COLO668 (cell line): ENCODE results near the gene KSR1.
A peak's percentile ranks its signal among the peaks of the same experiment; 100 is the strongest.

ENCODE experiments used
- DNase-seq: peaks from one replicate; lab custom pipeline; 2025; ENCODE audit not compliant: unreplicated experiment; lab: John Stamatoyannopoulos, UW

The KSR1 gene

DNA sequence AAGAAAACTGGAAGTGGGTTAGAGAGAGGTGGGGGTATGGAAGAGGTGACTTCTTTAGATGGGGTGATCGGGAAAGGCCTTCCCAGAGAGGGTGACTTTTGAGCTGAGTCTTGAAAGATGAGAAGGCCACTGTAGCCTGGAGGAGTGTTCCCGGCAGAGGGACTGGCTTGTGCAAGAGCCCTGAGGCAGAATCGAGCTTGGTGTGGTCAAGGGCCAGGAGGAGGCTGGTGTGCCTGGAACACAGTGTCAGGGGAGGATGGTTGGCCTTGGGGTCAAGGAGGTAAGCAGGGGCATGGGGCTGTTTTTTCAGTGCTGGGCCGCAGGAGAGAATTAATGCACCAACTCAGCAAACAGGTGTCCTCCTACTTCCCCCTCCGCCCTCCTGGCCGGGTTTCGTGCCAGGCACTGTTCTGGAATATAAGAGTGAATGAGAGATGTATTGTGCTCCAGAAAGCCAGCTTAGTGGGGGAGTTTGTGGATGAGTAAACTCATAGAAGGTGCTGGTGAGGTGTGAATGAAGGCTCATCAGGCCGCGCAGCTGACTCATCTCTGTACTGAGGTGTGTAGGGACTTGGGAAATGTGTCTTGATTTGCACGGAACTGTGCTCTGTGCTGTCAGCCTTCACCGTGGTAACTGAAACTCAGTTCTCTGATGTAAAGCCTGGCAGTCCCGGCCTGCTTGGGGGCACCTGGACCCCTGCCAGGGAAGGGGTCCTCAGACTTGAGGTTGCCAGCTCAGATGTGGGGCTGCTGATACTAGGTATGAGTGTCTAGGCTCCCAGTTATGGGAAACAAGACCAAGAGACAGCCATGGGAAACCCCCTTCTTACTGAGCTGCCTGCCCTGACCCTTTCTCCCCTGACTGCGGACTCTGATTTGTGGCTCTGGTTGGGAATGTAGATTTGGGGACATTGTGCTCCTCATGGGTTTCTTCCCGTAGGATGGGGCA, 15.3 kb downstream of the KSR1 start:
- no peak for DNase-seq

DNA sequence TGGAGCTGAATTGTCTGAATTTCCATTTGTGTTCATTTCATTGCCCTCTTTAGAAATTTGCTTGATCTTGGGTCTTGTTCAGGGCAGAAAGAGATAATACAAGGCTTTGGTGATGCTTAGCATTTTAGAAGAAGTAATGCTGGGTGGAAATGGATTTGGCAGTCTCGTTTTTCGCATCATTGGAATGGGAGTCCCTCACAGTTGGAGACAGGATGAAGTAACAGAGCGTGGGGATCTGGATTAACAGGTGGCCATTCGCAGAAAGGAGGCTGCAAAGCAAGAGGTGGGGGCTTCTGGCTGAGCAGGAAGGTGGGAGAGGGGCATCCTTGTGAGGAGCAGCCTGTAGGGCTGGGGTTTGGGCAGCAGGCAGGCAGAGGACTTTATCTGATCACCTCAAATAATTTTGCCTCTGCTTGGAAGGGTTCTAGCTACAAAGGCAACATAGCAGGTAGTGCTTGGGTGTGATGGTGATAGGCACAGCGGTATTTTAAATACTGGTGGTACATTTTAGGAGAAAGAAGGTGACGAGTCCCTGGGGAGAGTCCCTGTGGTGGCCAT, 17.0 kb downstream of the KSR1 start:
- DNase-seq = no peak

DNA sequence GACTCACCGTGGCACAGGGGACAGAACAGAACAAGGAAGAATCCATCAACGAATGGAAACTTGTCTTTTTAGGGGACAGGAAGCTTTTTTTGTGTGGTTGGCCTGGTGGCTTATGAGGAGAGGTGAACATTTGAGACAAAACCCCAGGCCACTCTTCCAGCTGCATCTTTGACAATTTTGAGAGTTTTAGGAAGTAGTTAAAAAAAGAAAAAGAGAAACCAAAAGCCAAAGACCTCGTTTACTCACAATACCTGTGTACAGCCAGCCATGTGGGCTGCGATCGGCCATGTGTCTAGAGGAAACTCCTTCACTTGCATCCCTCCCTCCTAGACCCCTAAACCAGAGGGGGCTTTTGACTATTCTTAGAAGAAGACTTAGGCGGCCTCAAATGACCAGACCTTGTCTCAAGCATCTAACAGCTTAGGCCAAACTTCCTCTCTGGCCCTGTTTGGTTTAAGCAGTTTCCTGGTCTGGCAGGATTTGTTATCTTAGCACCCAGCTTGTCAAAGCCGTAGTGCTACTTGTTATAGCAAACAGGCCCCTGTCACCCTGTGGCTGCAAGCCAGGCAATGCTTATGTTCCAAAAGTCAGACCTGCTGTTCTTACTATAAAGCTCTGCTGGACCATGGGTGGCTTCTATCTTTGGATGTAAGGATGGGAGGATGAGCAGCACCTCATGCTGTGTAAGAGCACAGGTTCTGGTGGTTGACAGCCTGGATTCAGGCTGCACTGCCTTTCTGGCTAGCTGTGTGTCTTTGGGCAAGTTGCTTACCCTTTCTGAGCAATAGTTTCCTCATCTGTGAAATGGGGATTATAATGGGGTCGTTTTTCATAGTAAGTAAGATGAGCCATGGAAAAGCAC, 17.7 kb downstream of the KSR1 start:
- no peak for DNase-seq

DNA sequence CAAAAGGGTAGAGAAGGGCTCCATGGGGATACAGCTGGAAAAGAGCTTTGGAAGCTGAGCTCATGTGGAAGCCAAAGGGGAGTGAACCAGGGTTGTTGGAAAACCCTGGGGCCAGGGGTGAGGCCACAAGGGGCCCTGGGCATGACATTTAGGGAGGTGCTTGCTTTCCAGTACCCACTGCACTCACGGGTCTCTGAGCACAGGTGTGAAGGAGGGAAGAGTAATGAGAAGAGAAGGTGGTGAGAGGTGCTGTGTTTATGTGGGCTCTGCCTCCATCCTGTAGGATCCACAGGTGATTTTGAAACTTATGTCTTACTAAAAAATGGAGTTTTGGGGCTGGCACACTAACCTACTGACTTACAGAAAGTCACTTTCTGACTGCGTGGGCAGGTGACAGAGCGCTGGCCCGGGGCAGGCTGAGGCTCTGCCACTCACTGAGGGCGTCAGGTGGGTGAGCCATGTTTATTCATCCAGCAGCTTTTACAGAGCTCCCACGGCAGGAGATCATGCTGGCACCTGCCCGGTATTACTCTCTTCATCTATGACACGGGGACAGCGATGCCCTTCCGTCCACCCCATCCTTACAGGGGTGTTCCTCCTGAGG, 18.9 kb downstream of the KSR1 start:
- DNase-seq = peak; percentile 0

DNA sequence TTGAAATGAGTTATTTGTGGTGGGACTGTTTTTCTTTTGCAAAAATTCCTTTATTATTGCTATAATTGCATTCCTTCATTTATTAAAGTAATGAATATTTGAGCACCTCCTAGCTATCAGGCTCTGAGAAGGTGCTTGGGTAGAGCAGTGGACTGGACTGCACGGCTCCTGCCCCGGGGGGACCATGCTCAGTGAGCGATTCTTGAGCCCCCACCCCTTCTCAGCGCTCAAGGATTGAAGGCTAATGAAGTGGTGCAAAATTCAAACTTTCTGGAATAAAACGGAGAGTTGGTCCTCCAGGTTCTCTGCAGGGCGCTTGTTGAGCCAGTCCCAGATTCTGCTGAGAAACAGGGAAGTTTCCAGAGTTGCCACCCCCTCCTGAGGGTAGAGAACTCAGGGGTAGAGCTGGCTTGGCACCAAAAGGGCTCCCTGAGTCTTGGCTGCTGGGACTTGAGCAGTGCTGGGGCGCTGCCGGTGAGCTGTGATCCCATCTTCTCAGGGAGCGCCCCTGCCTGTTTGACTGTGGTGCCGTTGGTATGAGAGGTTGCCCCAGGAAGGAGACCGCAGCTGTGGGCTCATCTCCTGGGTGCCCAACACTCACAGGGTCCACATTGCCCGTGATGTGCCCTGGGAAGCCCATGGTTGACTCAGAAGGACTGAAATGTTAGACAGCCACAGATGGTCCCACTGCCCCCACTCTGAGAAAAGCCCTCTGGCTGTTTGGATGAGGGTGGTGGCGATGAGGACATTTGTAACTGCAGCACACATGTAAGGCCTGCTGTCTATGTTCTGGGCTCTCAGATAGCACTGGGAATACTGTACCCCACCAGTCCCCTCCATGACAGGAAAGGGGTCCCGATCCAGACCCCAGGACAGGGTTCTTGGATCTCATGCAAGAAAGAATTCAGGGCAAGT, 20.0 kb downstream of the KSR1 start:
- no peak for DNase-seq

DNA sequence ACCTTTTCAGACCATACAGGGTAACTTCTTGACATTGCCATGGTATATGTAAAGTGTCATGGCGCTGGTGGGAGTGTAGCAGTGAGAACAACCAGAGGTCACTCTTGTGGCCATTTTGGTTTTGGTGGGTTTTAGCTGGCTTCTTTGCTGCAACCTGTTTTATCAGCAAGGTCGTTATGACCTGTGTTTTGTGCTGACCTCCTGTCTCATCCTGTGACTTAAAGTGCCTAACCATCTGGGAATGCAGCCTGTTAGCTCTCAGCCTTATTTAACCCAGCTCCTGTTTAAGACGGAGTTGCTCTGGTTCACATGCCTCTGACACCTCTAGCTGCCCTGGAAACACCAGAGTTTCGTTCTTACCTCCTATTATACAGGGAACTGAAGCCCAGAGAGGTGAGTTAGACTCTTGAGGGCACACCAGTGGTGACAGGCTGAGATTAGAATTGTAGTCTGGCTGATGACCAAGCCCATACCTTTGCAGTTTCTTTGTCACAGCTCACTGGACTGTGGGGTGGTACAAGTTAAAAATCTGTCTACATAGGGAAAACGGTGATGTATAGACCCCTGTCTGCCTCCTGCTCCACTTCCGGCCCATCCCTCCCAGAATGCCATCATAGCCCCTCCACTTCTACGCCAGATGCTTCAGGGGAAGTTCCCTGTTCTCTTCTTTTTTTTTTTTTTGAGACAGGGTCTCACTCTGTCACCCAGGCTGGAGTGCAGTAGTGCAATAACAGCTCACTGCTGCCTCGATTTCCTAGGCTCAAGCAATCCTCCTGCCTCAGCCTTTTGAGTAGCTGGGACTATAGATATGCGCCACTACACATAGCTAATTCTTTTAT, 21.0 kb downstream of the KSR1 start:
- no peak for DNase-seq

DNA sequence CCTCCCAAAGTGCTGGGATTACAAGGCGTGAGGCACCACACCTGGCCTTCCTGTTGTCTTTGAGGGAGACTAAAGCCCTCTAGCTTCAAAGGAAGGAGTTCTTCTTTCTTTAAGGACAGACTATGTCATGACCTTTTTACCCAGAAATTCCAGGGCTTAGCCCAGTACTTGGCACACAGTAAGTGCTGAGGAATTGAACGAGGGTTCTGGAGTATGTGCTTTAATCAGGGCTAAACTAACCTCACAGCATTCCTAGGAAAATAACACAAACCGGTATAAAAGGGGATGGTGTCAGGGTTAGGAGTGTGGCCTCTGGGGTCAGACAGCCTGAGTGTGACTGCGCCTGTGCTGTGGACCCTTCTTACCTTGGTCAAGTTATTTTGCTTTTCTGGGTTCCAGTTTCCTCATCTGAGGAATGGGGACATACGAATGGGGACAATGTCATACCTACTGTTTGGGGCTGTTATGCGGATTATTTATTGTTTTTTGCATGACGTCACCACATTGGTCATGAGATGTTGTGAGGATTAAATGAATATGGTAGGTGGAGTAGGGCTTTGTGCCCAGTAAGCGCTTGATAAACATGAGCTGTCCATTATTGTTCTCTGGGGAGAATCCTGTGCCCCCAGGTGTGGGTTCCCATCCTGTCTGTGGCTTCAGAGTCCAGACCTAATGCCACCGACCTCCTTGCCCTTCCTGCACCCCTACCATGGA, 21.9 kb downstream of the KSR1 start:
- DNase-seq = no peak

DNA sequence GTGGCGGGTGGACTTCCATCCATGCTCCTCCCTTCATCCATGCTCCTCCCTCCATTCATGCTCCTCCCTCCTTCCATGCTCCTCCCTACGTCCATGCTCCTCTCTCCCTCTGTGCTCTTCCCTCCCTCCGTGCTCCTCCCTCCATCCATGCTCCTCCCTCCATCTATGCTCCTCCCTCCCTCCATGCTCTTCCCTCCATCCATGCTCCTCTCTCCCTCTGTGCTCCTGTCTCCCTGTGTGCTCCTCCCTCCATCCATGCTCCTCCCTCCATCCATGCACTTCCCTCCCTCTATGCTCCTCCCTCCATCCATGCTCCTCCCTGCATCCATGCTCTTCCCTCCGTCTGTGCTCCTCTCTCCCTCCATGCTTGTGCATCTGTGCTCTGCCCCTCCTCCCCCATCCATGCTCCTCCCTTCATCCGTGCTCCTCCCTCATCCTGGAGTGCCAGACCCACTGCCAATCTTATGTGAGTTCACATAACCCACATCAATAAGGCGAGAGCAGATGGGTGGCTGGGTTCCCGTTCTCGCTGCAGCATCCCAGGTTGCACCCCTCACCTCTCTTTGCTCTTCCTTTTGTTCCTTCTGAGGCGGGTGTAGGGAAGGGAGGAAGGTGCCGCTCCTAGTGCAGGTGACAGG, 22.8 kb downstream of the KSR1 start:
- DNase-seq = no peak

DNA sequence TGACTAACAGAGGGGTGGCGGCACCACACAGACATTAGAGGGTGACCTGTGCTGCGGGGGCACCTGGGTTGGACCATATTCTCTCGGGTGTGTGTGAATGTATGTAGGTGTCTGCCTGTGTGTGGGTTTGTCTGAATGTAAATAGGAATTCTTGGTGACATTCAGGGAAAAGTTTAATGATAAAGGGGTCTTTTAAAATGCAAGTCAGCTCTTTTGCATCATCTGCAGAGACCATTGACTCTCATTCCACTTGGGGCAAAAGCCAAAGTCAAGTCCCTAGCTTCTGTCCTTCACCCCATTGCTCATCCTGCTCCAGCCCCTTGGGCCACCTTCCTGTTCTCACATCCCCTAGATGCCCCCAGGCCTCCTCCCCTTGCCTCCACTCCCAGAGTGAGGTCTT, 23.6 kb downstream of the KSR1 start:
- no peak for DNase-seq

DNA sequence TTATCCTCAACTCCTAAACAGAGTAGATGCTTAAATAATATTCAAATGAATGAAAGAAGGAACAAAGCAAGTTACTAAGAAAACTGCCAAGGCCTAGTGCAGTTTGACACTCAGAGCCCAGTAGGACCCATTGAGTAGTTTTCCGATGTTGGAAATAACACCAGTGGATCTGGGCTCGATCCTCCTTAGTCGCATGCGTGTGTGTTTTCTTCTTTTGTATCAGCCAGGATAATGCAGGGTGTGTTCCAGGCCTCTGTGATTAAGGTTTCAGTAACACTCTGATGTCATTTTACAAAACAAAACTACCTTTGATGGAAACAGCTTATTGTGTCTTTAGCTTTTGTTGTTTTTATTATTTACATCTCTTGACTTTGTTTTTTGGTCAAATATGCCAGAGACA, 24.5 kb downstream of the KSR1 start:
- no peak for DNase-seq

DNA sequence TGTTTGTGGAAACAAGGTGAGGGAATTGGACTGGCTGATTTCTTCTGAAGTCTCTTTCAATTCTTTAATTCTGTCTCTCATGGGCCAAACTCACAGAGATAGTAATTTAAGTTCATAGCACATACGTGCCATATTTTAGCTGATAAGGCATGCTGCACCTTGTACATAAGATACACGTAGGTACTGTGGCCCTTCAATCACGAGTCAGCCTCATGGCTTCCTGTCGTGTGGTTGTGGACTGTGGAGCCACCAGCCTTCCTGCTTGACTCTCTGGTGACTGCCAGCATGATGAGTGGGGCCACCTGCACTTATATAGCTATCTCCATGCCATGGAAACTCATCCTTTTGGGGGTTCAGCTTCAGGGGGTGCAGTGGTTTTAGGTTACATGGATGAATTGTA, 25.1 kb downstream of the KSR1 start:
- no peak for DNase-seq

DNA sequence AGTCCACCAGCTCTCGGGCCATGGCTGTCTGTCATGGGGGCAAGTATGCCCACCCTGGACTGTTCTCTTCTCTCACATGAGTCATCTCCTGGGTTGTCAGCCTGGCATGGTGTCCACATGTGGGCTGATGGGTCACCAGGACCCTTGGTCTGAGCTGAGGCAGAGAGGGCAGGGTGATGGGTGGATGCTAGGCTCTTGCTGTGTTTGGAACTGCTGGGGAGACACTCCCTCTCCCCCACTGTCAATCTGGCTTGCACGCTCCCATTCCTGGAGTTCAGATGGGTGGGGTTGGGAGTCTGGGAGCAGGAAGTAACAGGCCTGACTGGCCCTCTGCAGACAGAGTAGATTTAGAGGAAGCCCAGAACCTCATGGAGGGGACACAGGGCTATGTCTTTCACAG, 28.9 kb downstream of the KSR1 start:
- no peak for DNase-seq

DNA sequence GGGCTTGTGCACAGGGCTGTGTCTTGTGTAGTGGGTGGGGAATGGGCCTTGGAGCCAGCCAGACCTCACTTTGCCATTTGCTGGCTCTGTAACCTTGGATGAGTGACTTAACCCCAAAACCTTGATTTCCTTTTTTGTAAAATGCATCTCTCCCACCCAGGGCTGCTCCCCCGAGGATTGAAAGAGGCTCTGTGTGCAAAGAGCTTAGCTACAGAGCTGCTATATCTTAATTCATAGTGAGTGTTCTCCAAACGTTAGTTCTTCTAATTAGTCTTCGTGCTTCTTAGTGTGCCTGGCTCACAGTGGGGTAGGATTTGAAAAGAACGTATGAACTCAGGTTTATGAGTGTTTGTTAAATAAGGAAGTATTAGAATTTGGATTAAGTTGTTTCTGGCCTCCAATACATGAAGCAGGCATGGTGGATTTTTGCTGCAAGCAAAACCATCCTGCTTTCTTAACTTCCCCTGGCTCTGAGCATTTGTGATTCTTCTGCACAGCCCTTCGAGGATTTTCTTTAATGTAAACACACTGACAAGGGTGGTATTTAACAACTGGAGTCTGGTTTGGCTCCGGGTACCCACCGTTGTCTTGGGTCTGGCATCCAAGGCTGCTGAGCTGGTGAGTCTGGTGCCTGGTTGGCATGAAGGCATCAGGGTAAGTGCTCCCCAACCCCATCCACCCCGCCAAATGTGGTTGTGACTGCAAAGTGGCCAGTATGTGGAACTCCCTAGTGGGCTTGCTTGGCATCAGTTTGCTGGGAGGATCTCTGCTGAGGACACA, 29.7 kb downstream of the KSR1 start:
- no peak for DNase-seq

DNA sequence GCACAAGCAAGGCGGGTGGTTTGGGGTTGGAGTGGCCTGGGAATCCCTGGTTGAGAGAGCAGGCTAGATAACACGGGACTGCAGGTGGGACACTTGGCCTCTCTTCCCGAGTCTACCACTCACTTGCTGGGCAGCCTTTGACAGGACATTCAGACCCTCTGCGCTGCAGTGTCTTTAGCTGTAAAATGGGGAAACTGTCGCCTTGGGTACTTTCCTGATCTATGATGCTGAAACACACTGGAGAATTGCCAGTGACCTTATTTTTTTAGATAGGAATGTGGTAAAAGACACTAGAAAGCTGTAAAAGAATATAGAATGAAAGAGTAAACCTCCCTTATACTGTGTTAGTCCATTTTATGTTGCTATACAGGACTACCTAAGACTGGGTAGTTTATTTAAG, 30.5 kb downstream of the KSR1 start:
- DNase-seq = no peak

DNA sequence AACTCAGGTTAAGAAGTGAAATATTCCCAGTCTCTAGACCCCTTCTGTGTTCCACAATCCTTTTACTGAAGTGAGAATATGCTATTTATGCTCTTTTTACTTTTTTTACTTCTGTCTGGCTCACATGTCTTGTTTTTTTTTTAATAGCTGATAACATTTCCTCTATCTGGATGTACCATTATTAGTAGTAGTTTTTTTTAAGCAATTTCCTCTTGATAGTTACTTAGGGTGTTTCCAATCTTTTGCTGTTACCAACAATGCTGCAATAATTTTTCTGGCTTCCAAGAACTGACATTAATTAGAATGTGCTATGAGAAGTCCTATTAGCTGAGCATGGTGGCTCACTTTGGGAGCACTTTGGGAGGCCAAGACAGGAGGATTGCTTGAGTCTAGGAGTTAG, 32.0 kb downstream of the KSR1 start:
- no peak for DNase-seq

DNA sequence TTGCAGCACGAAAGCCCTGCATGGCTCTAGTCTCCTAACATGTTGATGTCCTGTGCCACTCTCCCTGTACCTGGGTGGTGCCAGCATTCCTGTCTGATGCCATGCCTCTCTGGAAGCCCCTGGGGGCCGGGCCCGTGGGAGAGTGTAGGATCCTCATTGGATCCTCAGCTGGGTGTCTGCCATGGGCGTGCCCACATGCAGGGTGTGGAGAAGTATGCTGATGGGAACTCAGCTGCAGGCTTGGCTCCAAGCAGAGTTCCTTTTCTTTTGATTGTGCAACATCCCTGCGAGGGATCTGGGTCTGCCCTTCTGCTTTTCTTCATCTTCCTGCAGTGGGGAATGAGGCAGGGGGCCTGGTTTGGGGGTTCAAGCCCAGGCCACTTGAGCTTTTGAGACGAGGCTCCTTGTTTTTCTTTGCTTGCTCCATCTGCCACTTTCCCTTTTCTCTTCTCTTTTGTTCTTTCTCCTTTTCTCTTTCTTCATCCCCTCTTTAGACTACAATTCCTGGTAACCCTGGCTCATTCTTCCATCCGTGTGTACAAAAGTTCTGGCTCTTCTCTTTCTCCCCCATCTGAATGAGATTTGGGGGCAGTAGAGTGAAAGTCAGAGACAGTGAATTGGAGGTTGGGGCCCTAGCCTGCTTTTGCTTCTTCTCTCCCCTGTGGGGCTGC, 32.9 kb downstream of the KSR1 start:
- DNase-seq = no peak

DNA sequence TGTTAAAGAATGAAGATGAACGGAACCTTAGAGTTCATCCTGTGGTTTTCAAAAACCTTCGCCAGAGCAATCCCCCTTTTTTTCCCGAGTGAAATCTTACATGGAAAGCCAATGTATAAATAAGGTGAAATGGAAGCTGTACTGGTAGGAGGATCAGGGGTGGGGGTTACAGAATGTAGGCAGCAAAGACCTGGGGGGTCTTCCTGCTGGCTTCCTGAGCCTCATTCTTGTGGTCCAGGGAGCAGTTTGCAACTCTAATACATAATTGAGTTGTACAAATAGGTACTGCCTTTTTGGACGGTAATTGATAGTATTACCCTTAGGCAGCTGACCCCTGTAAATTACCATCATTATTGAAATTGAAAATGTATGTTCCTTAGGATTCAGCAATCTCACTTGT, 34.1 kb downstream of the KSR1 start:
- DNase-seq = no peak
